Duodenal mucosa (tissue), 2 donors: Measurements from ENCODE around the gene GSK3B.

ENCODE experiments used
- H3K27ac ChIP-seq: one replicate; pipeline ENCODE4 v1.7.0; 2013; ENCODE audit warnings: low read depth, low read length
- H3K27me3 ChIP-seq, 2 donors: one replicate each; pipeline ENCODE4 v1.7.0; 2013; ENCODE audit warnings: low read length in 2 of 2, control low read depth in 1 of 2; ENCODE audit not compliant: insufficient read depth in 2 of 2, control insufficient read depth in 1 of 2
- H3K36me3 ChIP-seq, 2 donors: one replicate each; pipeline ENCODE4 v1.7.0; 2013; ENCODE audit warnings: low read length in 2 of 2, control low read depth in 1 of 2; ENCODE audit not compliant: insufficient read depth in 2 of 2, control insufficient read depth in 1 of 2
- H3K4me1 ChIP-seq, 2 donors: one replicate each; pipeline ENCODE4 v1.7.0; 2013; ENCODE audit warnings: low read length in 2 of 2, control low read depth in 1 of 2; ENCODE audit not compliant: insufficient read depth in 2 of 2, control insufficient read depth in 1 of 2
- H3K4me3 ChIP-seq, 2 donors: one replicate each; pipeline ENCODE4 v1.7.0; 2013; ENCODE audit warnings: low read length in 2 of 2, low read depth in 1 of 2
- H3K9ac ChIP-seq, 2 donors: one replicate each; pipeline ENCODE4 v1.7.0; 2013; ENCODE audit warnings: low read length in 2 of 2, low read depth in 1 of 2
- H3K9me3 ChIP-seq, 2 donors: one replicate each; pipeline ENCODE4 v1.7.0; 2013; ENCODE audit warnings: low read length in 2 of 2, control low read depth in 1 of 2; ENCODE audit not compliant: control insufficient read depth in 1 of 2

The GSK3B gene

DNA sequence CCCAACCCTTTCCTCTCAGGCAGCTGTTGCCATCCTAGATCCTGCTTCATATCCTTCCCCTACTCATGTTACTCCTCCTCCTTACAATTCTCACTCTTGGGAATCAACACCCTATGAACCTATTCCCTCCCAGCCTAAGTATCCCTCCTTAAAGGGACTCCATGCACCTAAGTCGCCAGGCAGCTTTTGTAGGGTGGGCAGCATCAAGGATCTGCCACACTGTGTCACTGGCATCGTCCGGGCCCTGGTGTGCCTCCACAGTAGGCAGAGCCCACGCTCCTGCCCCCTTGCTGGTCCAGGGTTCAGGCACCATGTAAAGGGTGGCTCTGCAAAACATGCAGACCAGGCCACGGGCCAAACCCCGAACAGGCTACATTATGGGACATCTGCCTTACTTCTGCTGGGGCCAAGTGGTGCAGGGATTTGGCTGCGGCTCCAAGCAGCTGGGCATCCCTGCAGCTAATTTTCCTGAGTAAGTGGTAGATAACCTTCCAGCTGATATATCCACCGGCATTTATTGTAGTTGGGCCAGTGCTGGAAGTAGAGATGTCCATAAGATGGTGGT lies 53.4 kb downstream of the GSK3B start:
- H3K9me3 ChIP-seq, result peaks cover 23 to 44% of the 10 kb centered on the region in 2 donors
- H3K9ac ChIP-seq, result no peak overlapping the region
- H3K4me1 ChIP-seq, result no peaks in the 10 kb centered on the region
- no peak overlapping the region for H3K27ac ChIP-seq
- peaks cover 0 to 13% of the 10 kb centered on the region in 2 donors for H3K36me3 ChIP-seq
- H3K4me3 ChIP-seq, result no peak overlapping the region
- no peaks in the 10 kb centered on the region for H3K27me3 ChIP-seq

DNA sequence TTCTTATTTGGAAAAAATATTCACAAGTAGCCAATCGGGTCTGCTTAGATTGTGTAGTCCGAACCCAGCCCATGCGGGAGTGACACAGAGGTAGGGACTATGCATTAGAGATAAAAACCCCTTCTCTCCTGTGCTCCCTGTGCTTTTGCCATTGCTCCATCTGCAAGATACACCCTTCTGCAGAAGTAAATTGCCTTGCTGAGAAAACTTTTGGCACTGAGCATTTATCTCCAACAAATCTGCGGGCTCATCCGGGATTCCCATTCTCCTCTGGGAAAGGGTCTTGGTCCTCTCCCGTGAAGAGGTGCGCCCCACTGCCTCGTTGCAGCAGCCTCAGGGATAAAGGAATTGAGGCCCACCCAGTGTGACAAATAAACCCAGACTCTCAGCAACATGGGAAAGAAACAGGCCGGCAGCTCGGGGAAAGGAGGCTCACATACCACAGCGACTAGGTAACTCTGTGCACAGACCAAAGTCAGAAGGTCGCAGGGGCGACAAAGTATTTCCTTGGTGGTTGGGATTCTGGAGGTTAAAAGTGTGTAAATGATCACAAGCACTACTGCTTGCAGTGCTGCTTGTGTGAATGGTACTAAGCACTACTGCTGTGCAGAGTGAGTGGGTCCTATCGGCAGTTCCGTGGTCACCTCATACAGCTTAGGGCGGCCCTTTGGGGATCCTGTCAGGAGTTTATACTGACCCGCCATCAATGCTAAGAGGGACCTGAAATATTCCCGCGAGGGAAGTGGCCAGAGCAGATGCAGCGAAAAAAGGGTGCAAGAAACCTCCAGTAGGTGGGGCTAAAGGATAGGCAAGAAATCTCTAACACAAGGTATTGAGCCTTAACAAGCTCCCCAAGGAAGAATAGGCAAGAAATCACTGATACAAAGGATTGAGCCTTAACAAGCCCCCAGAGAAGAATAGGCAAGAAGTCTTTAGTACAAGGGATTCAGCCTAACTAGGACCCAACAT lies 54.3 kb downstream of the GSK3B start:
- Histone ChIP-seq H3K9me3 (peaks cover 17 to 34% of the 10 kb centered on the region in 2 donors), H3K36me3 (peaks cover 0 to 13% of the 10 kb centered on the region in 2 donors), H3K4me1 (no peaks in the 10 kb centered on the region), H3K9ac (no peak overlapping the region), H3K4me3 (no peak overlapping the region), H3K27ac (no peak overlapping the region), H3K27me3 (no peaks in the 10 kb centered on the region)

DNA sequence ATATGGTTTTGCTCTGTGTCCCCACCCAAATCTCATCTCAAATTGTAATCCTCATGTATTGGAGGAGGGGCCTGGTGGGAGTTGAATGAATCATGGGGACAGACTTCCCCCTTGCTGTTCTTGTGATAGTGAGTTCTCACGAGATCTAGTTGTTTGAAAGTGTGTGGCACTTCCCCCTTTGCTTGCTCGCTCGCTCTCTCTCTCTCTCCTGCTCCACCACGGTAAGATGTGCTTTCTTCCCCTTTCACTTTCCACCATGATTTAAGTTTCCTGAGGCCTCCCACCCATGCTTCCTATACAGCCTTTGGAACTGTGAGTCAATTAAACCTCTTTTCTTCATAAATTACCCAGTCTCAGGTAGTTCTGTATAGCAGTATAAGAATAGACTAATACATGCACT lies 60.7 kb downstream of the GSK3B start:
- Histone ChIP-seq H3K9ac (no peak overlapping the region), H3K27ac (no peak overlapping the region), H3K4me1 (no peaks in the 10 kb centered on the region), H3K36me3 (no peaks in the 10 kb centered on the region), H3K4me3 (no peak overlapping the region), H3K27me3 (no peaks in the 10 kb centered on the region), H3K9me3 (peaks cover 0 to 7% of the 10 kb centered on the region in 2 donors)

DNA sequence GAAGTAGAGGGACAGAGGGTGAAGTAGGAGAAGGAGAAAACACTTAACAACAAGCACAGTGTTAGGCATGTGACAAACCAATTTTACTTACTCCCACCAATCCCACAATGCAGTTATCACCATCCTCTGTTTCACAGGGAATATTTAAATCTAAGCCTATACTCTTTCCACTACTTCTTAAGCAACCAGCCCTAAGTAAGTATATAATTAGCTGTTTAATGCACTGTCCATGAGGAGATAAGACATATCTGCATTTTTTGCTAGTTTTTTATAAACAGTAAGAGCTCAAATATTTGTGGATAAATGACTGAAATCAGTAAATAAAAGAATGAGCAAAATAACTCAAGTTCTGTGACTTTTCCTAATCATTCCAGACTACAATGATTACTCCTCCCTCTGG lies 62.7 kb downstream of the GSK3B start:
- H3K9ac ChIP-seq, result no peak overlapping the region
- H3K27me3 ChIP-seq, result no peaks in the 10 kb centered on the region
- no peaks in the 10 kb centered on the region for H3K9me3 ChIP-seq
- no peak overlapping the region for H3K4me3 ChIP-seq
- H3K36me3 ChIP-seq, result no peaks in the 10 kb centered on the region
- H3K27ac ChIP-seq, result no peak overlapping the region
- no peaks in the 10 kb centered on the region for H3K4me1 ChIP-seq

DNA sequence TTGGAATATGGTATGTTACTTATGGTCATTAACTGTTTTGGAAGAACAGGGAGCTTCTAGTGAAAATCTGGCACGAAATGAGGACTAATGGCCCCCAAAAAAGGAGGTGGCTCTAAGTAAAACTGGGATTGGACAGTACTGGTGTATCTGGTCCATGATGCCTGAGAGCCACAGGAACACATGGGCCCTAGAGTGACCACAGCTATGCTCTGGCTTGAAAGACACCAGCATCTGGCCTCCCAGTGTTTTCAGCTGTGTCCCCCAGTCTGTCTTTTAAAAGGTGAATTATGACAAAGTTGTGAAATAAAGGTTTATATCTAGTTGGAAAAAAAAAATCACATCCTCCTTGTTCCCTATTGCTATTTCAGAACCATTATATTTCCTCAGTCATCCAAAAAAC lies 64.5 kb downstream of the GSK3B start:
- Histone ChIP-seq H3K9ac (no peak overlapping the region), H3K27ac (no peak overlapping the region), H3K4me1 (no peaks in the 10 kb centered on the region), H3K4me3 (no peak overlapping the region), H3K27me3 (no peaks in the 10 kb centered on the region), H3K36me3 (no peaks in the 10 kb centered on the region), H3K9me3 (no peaks in the 10 kb centered on the region)

DNA sequence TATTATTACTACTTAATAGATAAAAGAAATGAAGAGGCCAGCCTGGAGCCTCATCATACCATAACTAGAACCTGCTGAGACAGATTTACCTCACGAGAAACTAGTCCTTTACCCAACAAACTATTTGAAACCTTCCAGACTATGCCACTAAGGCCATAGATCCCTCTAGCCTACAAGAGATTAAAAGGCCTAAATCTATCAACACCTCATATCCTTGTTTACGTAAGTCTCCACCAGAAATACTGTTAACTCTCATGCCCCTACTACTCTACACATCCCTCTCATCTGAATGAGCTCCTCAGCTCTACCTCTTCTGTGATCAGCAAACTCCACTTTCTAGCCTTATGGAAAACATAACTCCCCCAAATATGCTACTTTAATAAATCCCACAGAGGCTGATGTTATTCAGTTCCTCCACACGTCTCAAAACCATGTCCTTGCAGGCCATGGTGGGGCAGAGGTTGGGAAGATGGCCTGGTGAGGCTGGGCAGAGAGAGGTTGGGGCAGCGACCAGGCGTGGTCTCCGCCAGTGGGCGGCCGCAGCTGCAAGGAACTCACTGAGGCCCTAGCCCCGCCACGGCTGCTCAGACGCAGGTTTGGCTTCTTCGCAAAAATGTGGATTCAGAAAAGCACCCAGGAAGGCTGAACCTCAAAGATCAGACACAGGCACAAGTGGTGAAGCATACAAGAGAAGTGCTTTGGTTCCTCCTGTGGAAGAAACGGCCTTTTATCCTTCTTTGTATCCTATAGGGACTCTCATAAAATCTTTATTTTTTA lies 65.8 kb downstream of the GSK3B start:
- Histone ChIP-seq H3K4me1 (no peaks in the 10 kb centered on the region), H3K9ac (no peak overlapping the region), H3K4me3 (no peak overlapping the region), H3K27ac (no peak overlapping the region), H3K9me3 (no peaks in the 10 kb centered on the region), H3K36me3 (no peaks in the 10 kb centered on the region), H3K27me3 (no peaks in the 10 kb centered on the region)

DNA sequence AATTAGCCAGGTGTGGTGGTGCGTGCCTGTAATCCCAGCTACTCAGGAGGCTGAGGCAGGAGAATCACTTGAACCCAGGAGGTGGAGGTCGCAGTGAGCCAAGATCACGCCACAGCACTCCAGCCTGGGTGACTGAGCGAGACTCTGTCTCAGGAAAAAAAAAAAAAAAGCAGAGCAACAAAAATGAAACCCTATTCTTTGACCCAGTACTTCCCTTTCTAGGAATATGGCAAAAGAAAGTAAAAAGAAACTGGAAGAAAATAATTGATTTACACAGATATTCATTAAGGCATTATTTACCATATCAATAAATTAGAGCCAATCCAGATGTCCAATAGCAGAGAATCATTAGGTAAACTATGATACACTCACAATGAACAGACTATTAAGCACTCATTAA lies 67.0 kb downstream of the GSK3B start:
- no peaks in the 10 kb centered on the region for H3K36me3 ChIP-seq
- no peak overlapping the region for H3K9ac ChIP-seq
- H3K9me3 ChIP-seq, result no peaks in the 10 kb centered on the region
- H3K4me1 ChIP-seq, result no peaks in the 10 kb centered on the region
- no peak overlapping the region for H3K4me3 ChIP-seq
- no peaks in the 10 kb centered on the region for H3K27me3 ChIP-seq
- H3K27ac ChIP-seq, result no peak overlapping the region

DNA sequence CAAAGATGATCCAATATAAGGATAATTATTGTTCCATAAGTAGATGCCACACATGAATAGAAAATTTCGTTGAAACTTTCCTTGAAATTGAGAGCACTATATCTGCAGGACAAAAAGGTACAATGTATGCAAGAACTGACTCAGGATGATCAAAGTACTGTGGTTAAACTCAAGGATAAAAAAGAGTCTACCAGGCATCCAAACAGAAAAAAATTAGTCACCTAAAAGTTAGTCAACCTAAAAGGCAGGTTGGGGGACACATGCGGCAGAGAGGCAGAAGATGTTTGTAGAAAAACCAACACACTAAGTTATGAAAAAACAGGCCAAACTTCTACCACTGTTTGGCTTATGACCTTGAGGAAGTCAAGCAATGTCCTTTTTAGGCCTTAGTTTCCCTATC lies 68.7 kb downstream of the GSK3B start:
- Histone ChIP-seq H3K9me3 (no peaks in the 10 kb centered on the region), H3K4me1 (no peaks in the 10 kb centered on the region), H3K4me3 (no peak overlapping the region), H3K36me3 (no peaks in the 10 kb centered on the region), H3K27me3 (no peaks in the 10 kb centered on the region), H3K27ac (no peak overlapping the region), H3K9ac (no peak overlapping the region)

DNA sequence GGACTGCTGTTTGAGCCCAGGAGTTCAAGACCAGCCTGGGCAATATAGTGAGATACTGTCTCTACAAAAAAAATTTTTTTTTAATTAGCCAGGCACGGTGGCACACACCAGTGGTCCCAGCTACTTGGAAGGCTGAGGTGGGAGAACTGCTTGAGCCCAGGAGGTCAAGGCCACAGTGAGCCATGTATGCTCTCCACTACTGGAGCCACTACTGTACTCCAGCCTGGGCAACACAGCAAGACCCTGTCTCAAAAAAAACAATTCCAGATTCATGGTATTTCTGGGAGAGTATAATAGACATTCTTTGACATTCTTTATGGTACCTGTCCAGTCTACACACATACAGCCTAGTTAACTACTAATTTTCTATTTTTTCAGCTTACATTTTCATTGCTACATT lies 70.1 kb downstream of the GSK3B start:
- H3K4me1 ChIP-seq, result no peaks in the 10 kb centered on the region
- no peak overlapping the region for H3K27ac ChIP-seq
- no peaks in the 10 kb centered on the region for H3K9me3 ChIP-seq
- H3K27me3 ChIP-seq, result no peaks in the 10 kb centered on the region
- H3K9ac ChIP-seq, result no peak overlapping the region
- no peak overlapping the region for H3K4me3 ChIP-seq
- H3K36me3 ChIP-seq, result no peaks in the 10 kb centered on the region

DNA sequence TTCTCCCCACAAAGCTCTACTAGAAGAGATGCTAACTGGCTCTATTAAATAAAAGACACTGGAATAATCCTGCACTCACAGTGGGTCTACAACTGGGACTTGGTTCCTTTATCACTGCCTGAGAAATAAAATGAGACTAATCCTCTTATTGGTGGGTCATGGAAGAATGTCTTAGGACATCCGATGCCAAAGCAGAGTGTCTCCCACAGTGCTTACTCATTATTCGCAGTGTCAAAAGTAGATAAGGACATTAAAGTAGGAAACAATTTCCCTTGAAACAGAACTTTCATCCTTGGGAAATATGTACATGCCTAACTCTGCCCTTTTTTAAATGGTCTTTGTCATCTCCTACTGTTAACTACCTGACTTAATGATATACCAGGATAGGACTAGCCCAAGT lies 71.5 kb downstream of the GSK3B start:
- Histone ChIP-seq H3K4me1 (peaks cover 0 to 6% of the 10 kb centered on the region in 2 donors), H3K27me3 (no peaks in the 10 kb centered on the region), H3K4me3 (no peak overlapping the region), H3K9ac (no peak overlapping the region), H3K9me3 (no peaks in the 10 kb centered on the region), H3K36me3 (no peaks in the 10 kb centered on the region), H3K27ac (no peak overlapping the region)
